GM18858 (cell line): ENCODE results near the gene GPRC5D.

ENCODE experiments used
- ATAC-seq: cut with Tn5 transposase; IDR thresholded peaks from one replicate; pipeline ENCODE4 v1.9.1; 2021; ENCODE audit not compliant: unreplicated experiment

The GPRC5D gene

DNA sequence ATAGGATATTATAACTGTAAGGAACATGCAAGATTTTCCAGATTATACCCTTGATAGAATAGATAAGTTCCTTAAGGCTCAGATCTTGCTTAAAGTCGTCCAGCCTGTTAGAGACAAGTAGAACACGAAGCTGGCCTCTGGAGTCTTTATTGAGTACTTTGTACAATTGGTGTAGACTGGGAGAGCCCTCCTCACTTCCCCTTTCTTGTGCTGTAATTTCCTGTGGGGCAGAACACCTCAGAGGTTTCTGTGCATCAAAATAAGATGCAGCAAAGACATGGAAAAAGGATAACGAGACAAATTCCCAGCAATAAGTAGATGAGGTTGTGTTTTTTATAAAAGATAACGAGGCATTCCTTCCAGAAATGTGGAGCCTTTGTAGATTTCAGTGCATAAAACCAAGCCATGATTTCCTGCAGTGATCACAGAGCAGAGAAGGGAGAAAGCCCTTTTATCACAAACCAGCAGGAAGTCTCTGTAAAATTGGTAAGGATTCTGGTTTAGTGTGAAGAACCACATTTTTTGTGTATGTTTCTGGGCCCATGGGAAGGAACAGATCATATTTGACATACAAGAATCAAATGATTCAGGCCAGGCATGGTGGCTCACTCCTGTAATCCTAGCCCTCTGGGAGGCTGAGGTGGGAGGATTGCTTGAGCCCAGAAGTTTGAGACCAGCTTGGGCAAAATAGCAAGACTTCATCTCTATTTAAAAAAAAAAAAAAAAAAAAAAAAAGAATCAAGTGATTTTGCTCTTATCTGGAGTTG, 42.6 kb downstream of the GPRC5D start:
- no peak for ATAC-seq

- ATAC-seq, result no peak
These were observed 43.3 kb downstream of the GPRC5D start for GRCh38 chr12:12908711-12909110.

- ATAC-seq, result no peak
These were observed 43.7 kb downstream of the GPRC5D start for GRCh38 chr12:12908252-12908651.

DNA sequence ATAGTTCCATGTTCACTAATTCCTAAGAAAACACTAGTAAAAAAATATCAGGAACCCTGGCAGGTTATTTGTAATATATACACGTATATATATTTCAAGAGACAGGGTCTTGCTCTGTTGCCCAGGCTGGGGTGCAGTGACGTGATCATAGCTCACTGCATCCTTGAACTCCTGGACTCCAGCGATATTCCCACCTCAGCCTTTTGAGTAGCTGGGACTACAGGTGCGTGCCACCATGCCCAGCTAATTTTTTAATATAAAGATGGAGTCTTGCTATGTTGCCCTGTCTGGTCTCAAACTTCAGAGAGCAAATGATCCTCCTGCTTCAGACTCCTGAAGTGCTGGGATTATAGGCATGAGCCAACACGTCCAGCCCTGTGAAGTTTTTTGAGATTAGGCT, 44.4 kb downstream of the GPRC5D start:
- no peak for ATAC-seq

DNA sequence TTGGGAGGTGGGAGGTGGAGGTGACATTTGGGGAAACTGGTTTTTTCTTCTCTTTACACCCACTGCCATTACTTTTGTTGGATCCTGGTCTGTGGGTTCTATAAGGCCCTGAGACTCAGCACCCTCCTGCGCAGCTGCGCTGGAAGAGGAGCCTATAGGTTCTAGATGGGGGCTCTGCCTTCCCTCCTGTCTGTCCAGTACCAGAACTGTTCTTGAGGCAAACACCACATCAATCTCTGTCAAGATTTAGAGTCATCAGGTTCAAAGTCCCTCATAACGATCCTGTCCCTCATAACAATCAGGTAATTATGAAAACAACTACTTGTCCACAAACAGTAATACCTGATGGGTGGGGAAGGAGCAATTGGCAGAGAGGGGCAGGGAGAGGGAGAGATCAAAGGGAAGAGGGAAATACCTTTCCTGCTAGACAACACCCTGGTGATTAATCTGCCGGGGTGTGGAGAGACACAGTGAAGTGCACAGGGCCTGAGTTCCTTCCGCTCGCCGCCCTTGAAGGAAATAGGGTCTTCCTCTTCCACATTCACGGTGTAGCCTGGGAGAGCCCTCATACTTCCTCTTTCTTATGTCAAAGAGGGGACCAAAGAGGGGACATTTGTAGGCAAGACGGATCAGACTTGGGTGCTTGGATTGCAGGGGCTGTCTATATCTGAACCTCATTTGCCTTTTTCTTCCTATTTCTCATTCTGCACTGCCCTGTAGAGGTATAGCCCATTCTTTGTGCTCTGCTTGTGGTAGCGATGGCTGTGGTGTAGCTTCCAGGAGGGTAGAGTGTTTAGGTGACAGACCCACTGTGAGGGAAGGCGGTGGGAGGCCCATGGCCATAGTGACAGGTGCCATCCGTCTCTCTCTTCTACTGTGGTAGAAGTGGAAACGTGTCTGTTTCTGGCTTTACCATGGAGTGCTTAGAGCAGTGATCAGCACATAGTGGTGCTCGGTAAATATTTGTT, 48.0 kb downstream of the GPRC5D start:
- ATAC-seq, result no peak

- no peak for ATAC-seq
These were observed 49.9 kb downstream of the GPRC5D start for GRCh38 chr12:12902036-12902435.

DNA sequence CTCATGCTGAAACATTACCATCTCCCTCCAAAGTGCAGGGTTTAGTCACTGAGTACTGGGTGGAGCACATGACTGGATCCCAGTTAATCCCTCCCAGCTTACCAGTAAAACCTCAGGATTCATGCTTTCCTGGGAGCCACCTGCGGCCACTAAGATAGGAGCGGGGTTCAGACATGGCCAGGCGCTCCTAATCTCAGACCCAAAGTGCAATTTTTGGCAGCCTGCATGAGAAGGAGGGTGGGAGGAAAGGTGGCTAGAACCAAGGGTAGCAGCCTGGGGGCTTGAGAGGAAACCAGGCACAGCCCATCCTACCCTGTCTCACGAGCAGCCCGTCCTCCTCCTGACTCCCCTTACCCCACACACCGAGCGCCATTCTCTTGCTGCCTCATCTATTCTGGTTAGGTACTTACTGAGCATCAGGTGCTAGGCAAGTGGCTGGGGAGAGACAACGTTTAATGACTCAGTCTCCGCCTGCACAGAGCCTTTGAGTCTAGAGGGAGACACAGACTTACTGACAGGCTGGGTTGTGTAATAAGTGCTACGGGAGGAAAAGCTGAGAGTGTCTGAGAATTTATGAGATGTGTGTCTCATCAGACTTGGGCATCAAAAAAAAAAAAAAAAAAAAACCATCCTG, 50.7 kb downstream of the GPRC5D start:
- no peak for ATAC-seq

DNA sequence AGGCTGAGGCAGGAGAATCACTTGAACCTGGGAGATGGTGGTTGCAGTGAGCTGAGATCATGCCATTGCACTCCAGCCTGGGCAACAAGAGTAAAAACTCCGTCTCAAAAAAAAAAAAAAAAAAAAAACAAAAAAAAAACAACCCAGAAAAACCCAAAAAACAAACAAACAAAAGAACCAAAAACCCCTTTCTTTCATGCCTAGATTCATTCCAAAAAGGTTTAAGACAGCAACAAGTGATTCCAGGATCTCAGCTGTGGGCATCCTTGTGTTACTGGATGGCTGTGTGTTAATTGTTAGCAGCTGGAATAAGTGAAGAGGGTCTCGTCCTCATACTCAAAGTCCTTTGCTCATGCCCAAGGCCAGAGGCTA, 51.2 kb downstream of the GPRC5D start:
- no peak for ATAC-seq

GRCh38 chr12:12899530-12900380, 52.2 kb downstream of the GPRC5D start:
- ATAC-seq, result peak; percentile 84

DNA sequence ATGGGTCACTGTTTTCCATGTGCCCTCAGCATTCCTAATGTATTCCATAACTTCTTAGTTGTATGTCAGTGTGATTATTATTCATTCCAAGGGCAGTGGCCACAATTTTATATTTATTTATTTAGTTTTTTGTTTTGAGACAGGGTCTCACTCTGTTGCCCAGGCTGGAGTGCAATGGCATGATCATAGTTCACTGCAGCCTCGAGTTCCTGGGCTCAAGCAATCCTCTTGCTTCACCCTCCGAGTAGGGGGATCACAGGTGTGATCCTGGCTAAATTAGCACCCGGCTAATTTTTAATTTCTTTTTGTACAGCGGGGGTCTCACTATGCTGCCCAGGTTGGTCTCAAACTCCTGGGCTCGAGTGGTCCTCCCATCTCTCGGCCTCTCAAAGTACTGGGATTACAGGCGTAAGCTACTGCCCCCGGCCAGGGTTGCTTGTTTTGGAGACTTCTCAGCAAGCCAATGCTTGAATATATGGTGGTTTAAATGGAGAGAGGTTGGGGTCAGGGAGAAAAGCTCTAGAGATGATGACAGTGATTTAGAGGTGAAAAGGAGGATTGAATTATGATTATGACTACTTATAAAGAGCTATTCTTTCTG, 53.0 kb downstream of the GPRC5D start:
- no peak for ATAC-seq

- ATAC-seq, result no peak
These were observed 53.7 kb downstream of the GPRC5D start for GRCh38 chr12:12898136-12898717.

- no peak for ATAC-seq
These were observed 54.7 kb downstream of the GPRC5D start for GRCh38 chr12:12897302-12897701.

- ATAC-seq, result no peak
These were observed 55.7 kb downstream of the GPRC5D start for GRCh38 chr12:12896260-12896659.

- no peak for ATAC-seq
These were observed 58.5 kb downstream of the GPRC5D start for GRCh38 chr12:12893438-12893837.

DNA sequence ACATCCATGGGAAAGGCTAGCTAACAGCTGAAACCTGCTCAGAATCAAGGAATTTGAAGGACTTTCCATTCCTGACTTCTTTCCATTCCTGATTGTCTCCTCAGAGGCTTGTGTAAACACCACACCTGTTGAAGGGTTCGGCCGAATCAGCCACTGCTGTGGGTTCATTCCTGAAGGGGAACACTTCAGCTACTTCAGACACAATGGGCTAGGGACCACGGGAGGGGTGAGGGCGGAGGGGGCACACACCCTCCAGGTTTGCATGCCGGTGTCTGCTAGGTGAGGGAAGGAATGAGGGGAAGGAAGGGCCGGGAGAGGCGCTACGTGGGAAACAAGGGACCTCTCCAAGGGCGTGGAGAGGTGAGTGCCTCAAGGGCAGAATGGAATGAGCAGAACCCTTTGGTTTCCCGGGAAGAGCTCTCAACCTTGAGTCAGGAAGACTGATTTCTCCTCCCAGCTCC, 59.3 kb downstream of the GPRC5D start:
- ATAC-seq, result no peak

GRCh38 chr12:12891881-12892355, 60.1 kb downstream of the GPRC5D start:
- ATAC-seq, result no peak

GRCh38 chr12:12891080-12891880, 60.7 kb downstream of the GPRC5D start, which contains the start of gene GPRC5A:
Gene GPRC5A, plus strand, starts transcription at chr12:12891562. Its CDS starts 16,688 bp downstream, at chr12:12908250.
- no peak for ATAC-seq
